GM19324 (cell line): Measurements from ENCODE around the gene XPR1.

Experiments
- ATAC-seq: cut with Tn5 transposase; IDR thresholded peaks from one replicate; pipeline ENCODE4 v1.9.1; 2021; ENCODE audit warnings: mild to moderate bottlenecking, moderate library complexity; ENCODE audit not compliant: unreplicated experiment, low FRiP score

XPR1 gene

GRCh38 chr1:180631766-180632325, at the start of gene XPR1:
Gene XPR1 (plus strand): TSS chr1:180632022. CDS start chr1:180632202, 180 bp downstream.
- ATAC-seq, result peak; percentile 96

- ATAC-seq, result no peak
Observed at GRCh38 chr1:180584869-180585268, 47.0 kb upstream of the XPR1 start.

GRCh38 chr1:180585994-180586359, 45.8 kb upstream of the XPR1 start:
- no peak for ATAC-seq

GRCh38 chr1:180586671-180587155, 45.1 kb upstream of the XPR1 start:
- ATAC-seq, result no peak

- ATAC-seq, result no peak
Observed at GRCh38 chr1:180588121-180588520, 43.7 kb upstream of the XPR1 start.

- no peak for ATAC-seq
Observed at GRCh38 chr1:180590889-180591288, 40.9 kb upstream of the XPR1 start.

- ATAC-seq, result no peak
Observed at GRCh38 chr1:180593382-180593781, 38.4 kb upstream of the XPR1 start.

- no peak for ATAC-seq
Observed at GRCh38 chr1:180594723-180595122, 37.1 kb upstream of the XPR1 start.

- ATAC-seq, result no peak
Observed at GRCh38 chr1:180595966-180596365, 35.9 kb upstream of the XPR1 start.

- no peak for ATAC-seq
Observed at GRCh38 chr1:180597520-180597919, 34.3 kb upstream of the XPR1 start.

GRCh38 chr1:180598333-180598974, 33.4 kb upstream of the XPR1 start:
- ATAC-seq, result no peak

- ATAC-seq, result no peak
Observed at GRCh38 chr1:180600343-180600742, 31.5 kb upstream of the XPR1 start.

GRCh38 chr1:180601512-180601911, 30.3 kb upstream of the XPR1 start:
- ATAC-seq, result no peak

- ATAC-seq, result no peak
Observed at GRCh38 chr1:180603223-180603849, 28.5 kb upstream of the XPR1 start.

- no peak for ATAC-seq
Observed at GRCh38 chr1:180603850-180604226, 28.0 kb upstream of the XPR1 start.

GRCh38 chr1:180606155-180606554, 25.7 kb upstream of the XPR1 start:
- ATAC-seq, result no peak

GRCh38 chr1:180609643-180610555, 21.9 kb upstream of the XPR1 start:
- no peak for ATAC-seq

GRCh38 chr1:180610556-180611015, 21.2 kb upstream of the XPR1 start:
- ATAC-seq, result no peak

GRCh38 chr1:180611016-180611930, 20.5 kb upstream of the XPR1 start:
- ATAC-seq, result no peak

GRCh38 chr1:180612632-180613031, 19.2 kb upstream of the XPR1 start:
- ATAC-seq, result no peak
